HepG2 (cell line): ENCODE measurements around the gene AKAP9. TPM values are rescaled to one million over a fixed set of nuclear protein-coding genes. Genes with fewer than 3 reads are reported as not detected.

Experiments used
- ARID3A ChIP-seq: IDR thresholded peaks from 2 replicates; pipeline ENCODE4 v1.6.1; 2012; ENCODE audit warnings: low read depth, low read length, improper control_type of control experiment
- BRF2 ChIP-seq: sonication (generic); formaldehyde crosslinking; IDR thresholded peaks from 2 replicates; pipeline ENCODE4 v1.8.1; 2022; ENCODE audit warnings: mild to moderate bottlenecking, missing genetic modification reagents
- DR1 ChIP-seq: sonication (generic); formaldehyde crosslinking; IDR thresholded peaks from 2 replicates; pipeline ENCODE4 v1.8.0; 2021; ENCODE audit warnings: mild to moderate bottlenecking, missing genetic modification reagents, inconsistent platforms
- FOXO1 ChIP-seq: sonication (generic); formaldehyde crosslinking; IDR thresholded peaks from 2 replicates; pipeline ENCODE4 v1.4.0; 2020; ENCODE audit warnings: missing genetic modification reagents
- HNF4A ChIP-seq: sonication (generic); formaldehyde crosslinking; IDR thresholded peaks from 2 replicates; pipeline ENCODE4 v1.4.0; 2020; ENCODE audit warnings: missing genetic modification reagents
- HNRNPL ChIP-seq: fragments of 200-400 bp; formaldehyde crosslinking; IDR thresholded peaks from 2 replicates; pipeline ENCODE4 v1.6.1; 2017; ENCODE audit warnings: mild to moderate bottlenecking, low read depth, low read length
- IRF9 ChIP-seq: sonication (generic); formaldehyde crosslinking; IDR thresholded peaks from 2 replicates; pipeline ENCODE4 v1.8.0; 2022; ENCODE audit warnings: missing genetic modification reagents, mild to moderate bottlenecking, borderline replicate concordance
- NCOA2 ChIP-seq: sonication (generic); formaldehyde crosslinking; IDR thresholded peaks from 2 replicates; pipeline ENCODE4 v1.8.0; 2022; ENCODE audit warnings: inconsistent platforms
- NR2F2 ChIP-seq: IDR thresholded peaks from 2 replicates; pipeline ENCODE4 v1.6.1; 2012; ENCODE audit warnings: low read depth, inconsistent platforms, borderline replicate concordance
- POLR2A ChIP-seq, 2 experiments: IDR thresholded peaks; 2 replicates each; pipeline ENCODE4 v1.6.1; 2011; ENCODE audit warnings: low read depth in 2 of 2, low read length in 2 of 2, mild to moderate bottlenecking in 1 of 2, moderate library complexity in 1 of 2; ENCODE audit not compliant: insufficient read depth in 1 of 2
- SMAD9 ChIP-seq: sonication (generic); formaldehyde crosslinking; IDR thresholded peaks from 2 replicates; pipeline ENCODE4 v1.5.1; 2020; ENCODE audit warnings: mild to moderate bottlenecking, missing genetic modification reagents
- SOX5 ChIP-seq: IDR thresholded peaks from 2 replicates; pipeline ENCODE4 v1.6.1; 2016; ENCODE audit warnings: borderline replicate concordance
- STAG1 ChIP-seq: sonication (generic); formaldehyde crosslinking; IDR thresholded peaks from 2 replicates; pipeline ENCODE4 v1.4.0; 2020; ENCODE audit warnings: missing genetic modification reagents
- TEAD3 ChIP-seq: optimal IDR thresholded peaks from 2 replicates; pipeline ENCODE3; 2016; ENCODE audit warnings: borderline replicate concordance
- TFDP2 ChIP-seq: sonication (generic); formaldehyde crosslinking; IDR thresholded peaks from 2 replicates; pipeline ENCODE4 v1.4.0; 2020; ENCODE audit warnings: missing genetic modification reagents
- THRA ChIP-seq: sonication (generic); formaldehyde crosslinking; IDR thresholded peaks from 2 replicates; pipeline ENCODE4 v1.4.0; 2020; ENCODE audit warnings: missing genetic modification reagents, borderline replicate concordance
- ZBTB33 ChIP-seq: sonication (generic); formaldehyde crosslinking; IDR thresholded peaks from 2 replicates; pipeline ENCODE4 v1.4.0; 2020; ENCODE audit warnings: missing genetic modification reagents
- ZNF101 ChIP-seq: sonication (generic); formaldehyde crosslinking; IDR thresholded peaks from 2 replicates; pipeline ENCODE4 v1.4.0; 2020; ENCODE audit warnings: mild to moderate bottlenecking, low read depth, missing genetic modification reagents, borderline replicate concordance
- ZNF230 ChIP-seq: sonication (generic); formaldehyde crosslinking; IDR thresholded peaks from 2 replicates; pipeline ENCODE4 v1.4.0; 2020; ENCODE audit warnings: mild to moderate bottlenecking, missing genetic modification reagents
- ZNF563 ChIP-seq: sonication (generic); formaldehyde crosslinking; IDR thresholded peaks from 2 replicates; pipeline ENCODE4 v1.8.0; 2022; ENCODE audit warnings: mild to moderate bottlenecking, moderate library complexity, missing genetic modification reagents
- ZNF616 ChIP-seq: sonication (generic); formaldehyde crosslinking; IDR thresholded peaks from 2 replicates; pipeline ENCODE4 v1.5.0; 2020; ENCODE audit warnings: low read depth, mild to moderate bottlenecking, missing genetic modification reagents
- ZNF724P ChIP-seq: sonication (generic); formaldehyde crosslinking; IDR thresholded peaks from 2 replicates; pipeline ENCODE4 v1.8.0; 2022; ENCODE audit warnings: missing genetic modification reagents, borderline replicate concordance
- ZNF746 ChIP-seq: sonication (generic); formaldehyde crosslinking; IDR thresholded peaks from 2 replicates; pipeline ENCODE4 v1.8.0; 2022; ENCODE audit warnings: mild to moderate bottlenecking, missing genetic modification reagents
- ZNF761 ChIP-seq: sonication (generic); formaldehyde crosslinking; conservative IDR thresholded peaks from 2 replicates; pipeline ENCODE4 v1.4.0; 2020; ENCODE audit warnings: mild to moderate bottlenecking, missing genetic modification reagents
- polyA plus RNA-seq, 8 experiments: library from polyadenylated mRNA; depleted of rRNA in 3 of 8; stranded (reverse) in 7 of 8; unstranded in 1 of 8; fragments of >200 nt; fragmentation: Illumina TruSeq in 4 of 8; extraction: Trizol in 4 of 8; gene quantifications; 2 replicates each; pipeline versions ENCODE4 v1.2.1 to v1.2.3, GENCODE V29; 2011 to 2016; ENCODE audit warnings: low read depth in 4 of 8, missing spikeins in 1 of 8, mixed read lengths in 1 of 8; ENCODE audit not compliant: insufficient read depth in 1 of 8
- total RNA-seq, 5 experiments: library from RNA; depleted of rRNA; stranded (reverse); fragments of >200 nt; fragmentation: Illumina TruSeq; extraction: Trizol; gene quantifications; 2 replicates each; pipeline ENCODE4 v1.2.3, GENCODE V29; 2016; ENCODE audit warnings: low read depth in 1 of 5

Gene AKAP9
- total and polyA plus RNA-seq, 2 of the 13 experiments (the other 11 are each of a cell fraction or from before 2014, with no cell fraction given): 27.6 to 33.1 TPM

GRCh38 chr7:91945476-91945875 is 4.8 kb downstream of the AKAP9 start (continued):
- TF ChIP-seq TFDP2 (CRISPR knock-in tag): no peak
- TF ChIP-seq ZNF563 (CRISPR knock-in tag): no peak
- TF ChIP-seq ZNF724P (CRISPR knock-in tag): no peak
- TF ChIP-seq DR1 (CRISPR knock-in tag): no peak
- no peak for TF ChIP-seq ZNF616 (CRISPR knock-in tag)
- no peak for TF ChIP-seq THRA (CRISPR knock-in tag)
- no peak for TF ChIP-seq STAG1 (CRISPR knock-in tag)
- TF ChIP-seq HNF4A (CRISPR knock-in tag): no peak
- TF ChIP-seq ARID3A: peak; percentile 53; the same call in 1 of the 2 replicates
- TF ChIP-seq HNRNPL: no peak
- no peak for TF ChIP-seq ZNF101 (CRISPR knock-in tag)
- TF ChIP-seq ZNF746: no peak
- no peak for TF ChIP-seq ZNF761 (CRISPR knock-in tag)
- peak; percentile 42; the same call in 1 of the 2 replicates for TF ChIP-seq FOXO1 (CRISPR knock-in tag)
- no peak for TF ChIP-seq POLR2A (IDR thresholded peaks at IDR 0.05; ENCODE audit: insufficient read depth in 1 of 2, low read depth in 2 of 2, low read length in 2 of 2)
- no peak for TF ChIP-seq BRF2
- no peak for TF ChIP-seq ZBTB33 (CRISPR knock-in tag)
- 0 out of 2 replicates have a peak, but pooled peaks have one; percentile 16 for TF ChIP-seq NCOA2 (CRISPR knock-in tag)
- TF ChIP-seq SMAD9 (CRISPR knock-in tag): no peak
- TF ChIP-seq IRF9 (CRISPR knock-in tag): no peak
- TF ChIP-seq ZNF230 (CRISPR knock-in tag): no peak
- TF ChIP-seq SOX5 (CRISPR knock-in tag): peak; percentile 47; the same call in 1 of the 2 replicates
- TF ChIP-seq TEAD3 (CRISPR knock-in tag): peak; percentile 70
- TF ChIP-seq NR2F2: no peak
